OCI-LY3 (cell line): ENCODE results near the gene TRNT1.

Experiments
- CTCF ChIP-seq: fragments of 200-600, 300-600 bp; sonication (generic); IDR thresholded peaks from 2 replicates; pipeline ENCODE4 v1.5.1; 2014; ENCODE audit warnings: antibody characterized with exemption, low read length, low read depth
- EZH2phosphoT487 ChIP-seq: fragments of 200-600 bp; shearing (Covaris generic); IDR thresholded peaks from 2 replicates; pipeline ENCODE4 v1.6.1; 2018; ENCODE audit warnings: antibody characterized with exemption, mixed run types, low read depth

- TF ChIP-seq CTCF = no peak
- TF ChIP-seq EZH2phosphoT487 = no peak
Observed at GRCh38 chr3:3172627-3173026, 45.9 kb downstream of the TRNT1 start.
